ENCODE measurements around the gene ARL17B.
A peak's percentile ranks its signal among the peaks of the same experiment; 100 is the strongest.
"Not testable (repeated sequence)": the region's sequence is repeated elsewhere in the genome, so short reads cannot be mapped to it uniquely, and the experiment has no call there.

Gene ARL17B

DNA sequence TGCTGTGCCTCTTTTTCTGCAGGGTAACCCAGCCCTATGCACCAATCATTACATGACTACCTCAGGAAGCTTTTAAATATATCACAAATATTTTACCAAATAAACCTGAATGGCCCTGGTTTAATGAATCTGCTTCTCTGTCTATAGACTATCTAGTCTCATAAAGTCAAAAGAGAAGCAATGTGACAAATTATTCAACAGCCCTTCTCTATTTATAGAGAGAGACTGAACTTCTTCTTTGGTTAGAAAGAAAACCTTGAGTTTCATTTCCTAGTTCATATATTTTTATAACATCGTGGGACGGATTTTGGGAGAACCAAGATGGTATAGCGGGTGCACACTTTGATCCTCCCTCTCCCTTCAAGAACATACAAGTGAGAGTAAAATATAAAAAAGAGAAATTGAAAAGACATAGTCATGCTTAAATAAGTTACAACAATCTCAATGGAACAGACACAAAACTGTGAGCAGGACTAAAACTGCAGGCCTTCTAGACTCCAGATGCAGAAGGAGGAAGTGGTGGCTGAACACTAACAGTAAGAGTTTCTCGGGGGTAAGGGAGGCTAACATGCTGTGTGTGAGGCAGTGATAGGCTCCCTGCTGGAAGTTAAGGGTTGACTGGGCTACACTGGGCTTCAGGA is 70.5 kb downstream of the ARL17B start:
- DNase-seq (ENCODE audit: low spot score) = not testable (repeated sequence)

DNA sequence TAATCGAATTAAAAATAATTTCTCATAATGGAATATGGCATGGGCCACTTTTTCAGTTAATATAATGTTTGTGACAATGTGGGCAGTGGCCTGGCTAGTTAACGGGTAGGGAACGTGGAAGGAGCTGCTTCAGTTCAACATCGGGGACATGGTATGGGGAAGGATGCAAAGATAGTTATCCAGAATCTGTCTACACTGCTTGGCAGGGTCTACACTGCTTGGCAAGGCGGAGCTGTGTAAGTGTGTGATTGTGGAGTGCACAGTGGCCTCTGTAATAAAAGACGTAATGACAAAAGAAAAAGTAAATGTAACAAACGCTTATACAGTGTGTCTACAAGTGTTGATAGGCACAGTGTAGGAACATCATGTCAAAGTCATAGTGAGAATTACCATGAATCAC is 74.0 kb downstream of the ARL17B start:
- not testable (repeated sequence) for DNase-seq (ENCODE audit: low spot score)

DNA sequence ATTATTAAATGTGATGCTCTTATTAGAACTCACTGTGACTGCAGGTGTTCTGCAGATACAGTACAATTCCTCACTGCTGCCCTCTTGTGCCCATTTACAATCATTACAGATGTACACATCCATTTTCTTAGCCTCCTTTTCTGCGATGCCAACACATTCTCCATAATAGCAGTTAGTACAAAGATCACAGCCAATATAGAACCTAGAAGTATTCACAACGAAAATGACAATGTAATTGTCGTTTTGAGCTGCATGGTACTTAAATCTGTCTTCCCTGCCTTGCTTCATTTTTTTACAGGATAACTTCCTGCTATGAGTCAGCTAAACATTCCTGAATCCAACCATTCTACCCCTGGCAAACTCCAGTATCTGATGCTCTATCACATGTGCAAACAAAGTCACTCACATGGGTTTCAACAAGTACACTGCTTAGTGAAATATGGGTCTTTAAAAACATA is 74.8 kb downstream of the ARL17B start:
- DNase-seq (ENCODE audit: low spot score) = peak; percentile 85

DNA sequence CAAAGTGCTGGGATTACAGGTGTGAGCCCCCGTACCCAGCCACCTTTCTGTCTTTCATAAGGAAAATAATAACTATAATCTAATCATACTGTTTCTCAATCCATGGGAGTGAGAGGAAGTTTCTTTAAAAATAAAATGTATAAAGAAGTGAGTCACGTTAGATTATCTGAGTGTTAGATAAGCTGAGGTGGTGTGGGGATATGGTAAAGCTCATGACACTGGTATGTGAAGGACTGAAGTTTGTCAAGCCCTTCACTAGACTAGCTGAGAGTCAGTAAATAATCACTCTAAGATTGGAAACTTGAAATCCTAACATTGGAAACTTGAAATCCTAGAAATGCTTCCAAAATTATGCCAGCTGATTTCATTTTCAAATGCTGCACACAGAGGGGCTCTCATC is 76.1 kb downstream of the ARL17B start:
- not testable (repeated sequence) for DNase-seq (ENCODE audit: low spot score)

DNA sequence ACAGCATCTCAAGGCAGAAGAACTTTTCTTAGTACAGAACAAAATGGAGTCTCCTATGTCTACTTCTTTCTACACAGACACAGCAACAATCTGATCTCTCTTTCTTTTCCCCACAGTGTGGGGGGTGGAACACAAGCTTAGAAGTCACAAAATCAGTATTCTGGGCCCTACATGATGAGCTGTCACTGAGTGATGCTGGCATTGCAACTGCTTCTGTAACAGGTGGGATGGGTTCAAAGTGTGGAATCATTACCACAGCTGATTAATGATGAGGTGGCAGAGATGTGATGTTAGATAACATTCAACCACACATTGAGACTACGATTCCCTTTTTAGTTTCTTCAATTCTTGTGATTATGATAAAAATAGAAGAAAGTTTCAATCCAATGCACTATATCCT is 77.1 kb downstream of the ARL17B start:
- not testable (repeated sequence) for DNase-seq (ENCODE audit: low spot score)

DNA sequence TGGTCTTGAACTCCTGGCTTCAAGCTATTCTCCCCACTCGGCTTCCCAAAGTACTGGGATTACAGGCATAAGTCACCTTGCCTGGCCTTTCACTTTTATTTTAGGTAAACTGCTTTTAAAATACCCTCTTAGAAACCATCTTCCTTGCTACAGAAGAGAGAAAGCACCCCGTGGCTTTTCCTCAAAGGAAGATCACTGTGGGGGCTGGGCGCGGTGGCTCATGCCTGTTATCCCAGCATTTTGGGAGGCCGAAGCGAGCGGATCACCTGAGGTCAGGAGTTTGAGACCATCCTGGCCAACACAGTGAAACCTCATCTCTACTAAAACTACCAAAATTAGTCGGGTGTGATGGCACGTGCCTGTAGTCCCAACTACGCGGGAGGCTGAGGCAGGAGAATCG is 78.9 kb downstream of the ARL17B start:
- not testable (repeated sequence) for DNase-seq (ENCODE audit: low spot score)

DNA sequence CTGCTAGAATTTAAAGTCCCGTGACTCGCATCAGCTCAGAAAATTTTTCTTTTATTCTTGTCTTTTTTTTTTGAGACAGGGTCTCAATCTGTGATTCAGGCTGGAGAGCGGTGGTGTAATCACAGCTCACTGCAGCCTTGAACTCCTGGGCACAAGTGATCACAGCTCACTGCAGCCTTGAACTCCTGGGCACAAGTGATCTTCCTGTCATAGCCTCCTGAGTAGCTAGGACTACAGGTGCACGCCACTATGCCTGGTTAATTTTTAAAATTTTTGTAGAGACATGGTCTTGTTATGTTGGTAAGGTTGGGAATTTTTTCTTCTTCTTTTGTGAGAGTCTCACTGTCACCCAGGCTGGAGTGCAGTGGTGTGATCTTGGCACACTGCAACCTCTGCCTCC is 80.2 kb downstream of the ARL17B start:
- DNase-seq (ENCODE audit: low spot score) = not testable (repeated sequence)

DNA sequence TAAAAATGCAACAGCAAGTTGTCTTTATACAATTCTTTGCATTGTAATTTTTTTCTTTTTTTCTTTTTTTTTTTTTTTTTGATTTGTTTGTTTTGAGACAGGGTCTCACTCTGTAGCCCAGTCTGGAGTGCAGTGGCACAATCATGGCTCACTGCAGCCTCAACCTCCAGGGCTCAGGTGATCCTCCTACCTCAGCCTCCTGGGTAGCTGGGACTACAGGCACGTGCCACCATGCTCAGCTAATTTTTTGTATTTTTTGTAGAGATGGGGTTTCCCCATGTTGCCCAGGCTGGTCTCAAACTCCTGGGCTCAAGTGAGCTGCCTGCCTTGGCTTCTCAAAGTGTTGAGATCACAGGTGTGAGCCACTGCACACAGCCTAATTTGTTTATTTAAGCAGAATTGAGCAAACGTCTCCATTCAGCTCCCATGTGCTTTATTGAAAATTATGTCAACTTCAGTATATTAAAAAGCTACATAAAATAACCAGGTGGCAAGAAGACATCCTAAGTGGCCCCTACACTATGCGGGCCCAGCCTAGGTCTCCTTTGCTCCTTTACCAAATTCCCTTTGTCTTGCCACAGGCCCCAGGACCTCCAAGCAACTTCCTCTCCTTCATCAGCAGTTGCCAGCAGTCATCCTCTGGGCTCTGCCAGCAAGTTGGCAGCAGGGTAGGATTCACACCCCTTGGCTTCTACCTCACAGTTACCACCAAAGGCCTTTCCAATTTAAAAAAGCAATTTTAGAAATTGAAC is 84.7 kb downstream of the ARL17B start:
- not testable (repeated sequence) for DNase-seq (ENCODE audit: low spot score)

DNA sequence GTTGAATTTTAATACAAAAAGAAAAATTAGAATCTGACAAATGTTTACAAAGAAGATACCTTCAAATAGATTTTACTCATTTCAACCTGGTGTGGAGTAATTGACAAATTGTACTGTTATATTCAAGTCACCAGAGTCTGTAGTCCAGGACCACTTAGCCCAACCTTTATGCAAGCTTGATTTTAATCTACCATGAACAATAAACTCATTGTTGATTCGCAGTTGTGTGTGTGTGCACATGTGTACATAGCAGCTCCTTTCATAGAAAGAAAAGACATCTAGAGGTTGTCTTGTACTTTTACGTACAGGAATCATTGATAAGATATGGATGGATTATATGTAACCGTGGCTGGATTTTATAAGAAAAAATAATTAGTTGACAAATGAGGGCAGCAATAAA is 87.3 kb downstream of the ARL17B start:
- no peak for DNase-seq (ENCODE audit: low spot score)

DNA sequence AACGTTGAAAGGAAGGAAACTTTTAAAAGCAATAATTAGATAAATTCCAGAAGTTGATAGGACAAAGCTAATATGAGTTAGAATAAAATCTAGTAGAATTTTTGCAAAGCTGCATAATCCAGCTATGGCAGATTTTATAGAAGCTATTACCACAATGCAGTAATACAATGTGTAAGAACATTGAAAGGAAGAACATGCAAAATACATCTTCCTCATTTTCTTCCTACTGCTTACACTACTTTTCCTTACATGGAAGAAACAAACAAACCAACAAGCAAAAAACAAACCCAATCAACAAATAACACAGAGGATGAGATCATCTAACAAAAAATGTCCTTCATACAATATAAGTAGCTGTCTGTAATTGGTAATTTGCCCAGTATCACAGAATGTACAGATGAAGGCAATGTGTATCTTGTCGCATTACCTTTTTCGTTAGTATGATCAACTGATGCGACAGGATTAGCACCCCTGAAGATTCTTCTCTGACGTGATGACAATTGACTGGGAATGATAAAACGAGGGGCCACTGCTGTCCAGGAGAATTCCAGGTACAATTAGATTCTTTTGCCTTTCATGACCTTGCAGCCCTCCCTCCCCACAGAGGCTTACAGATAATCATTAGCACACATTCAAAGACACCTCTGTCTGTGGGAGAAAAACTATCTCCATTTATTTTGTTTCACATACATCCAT is 87.9 kb downstream of the ARL17B start:
- DNase-seq (ENCODE audit: low spot score) = no peak

DNA sequence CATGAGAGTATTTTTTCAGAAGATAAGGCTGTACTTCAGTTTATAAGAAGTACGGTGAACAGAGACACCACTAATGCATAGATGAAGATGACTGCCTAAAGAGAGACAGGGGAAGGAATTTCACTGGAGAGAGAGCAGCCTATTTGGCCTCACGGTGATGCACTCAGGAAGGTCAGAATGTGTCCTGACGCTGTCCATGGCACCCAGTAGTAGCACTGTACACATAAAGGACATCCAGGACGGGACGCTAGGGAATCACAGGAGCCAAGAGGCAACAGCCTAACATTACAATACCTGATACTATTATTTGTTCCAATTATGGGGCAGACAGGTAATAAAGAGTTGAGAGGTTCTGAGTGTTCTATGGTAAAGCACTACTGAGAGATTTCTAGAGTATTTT is 91.5 kb downstream of the ARL17B start:
- no peak for DNase-seq (ENCODE audit: low spot score)

DNA sequence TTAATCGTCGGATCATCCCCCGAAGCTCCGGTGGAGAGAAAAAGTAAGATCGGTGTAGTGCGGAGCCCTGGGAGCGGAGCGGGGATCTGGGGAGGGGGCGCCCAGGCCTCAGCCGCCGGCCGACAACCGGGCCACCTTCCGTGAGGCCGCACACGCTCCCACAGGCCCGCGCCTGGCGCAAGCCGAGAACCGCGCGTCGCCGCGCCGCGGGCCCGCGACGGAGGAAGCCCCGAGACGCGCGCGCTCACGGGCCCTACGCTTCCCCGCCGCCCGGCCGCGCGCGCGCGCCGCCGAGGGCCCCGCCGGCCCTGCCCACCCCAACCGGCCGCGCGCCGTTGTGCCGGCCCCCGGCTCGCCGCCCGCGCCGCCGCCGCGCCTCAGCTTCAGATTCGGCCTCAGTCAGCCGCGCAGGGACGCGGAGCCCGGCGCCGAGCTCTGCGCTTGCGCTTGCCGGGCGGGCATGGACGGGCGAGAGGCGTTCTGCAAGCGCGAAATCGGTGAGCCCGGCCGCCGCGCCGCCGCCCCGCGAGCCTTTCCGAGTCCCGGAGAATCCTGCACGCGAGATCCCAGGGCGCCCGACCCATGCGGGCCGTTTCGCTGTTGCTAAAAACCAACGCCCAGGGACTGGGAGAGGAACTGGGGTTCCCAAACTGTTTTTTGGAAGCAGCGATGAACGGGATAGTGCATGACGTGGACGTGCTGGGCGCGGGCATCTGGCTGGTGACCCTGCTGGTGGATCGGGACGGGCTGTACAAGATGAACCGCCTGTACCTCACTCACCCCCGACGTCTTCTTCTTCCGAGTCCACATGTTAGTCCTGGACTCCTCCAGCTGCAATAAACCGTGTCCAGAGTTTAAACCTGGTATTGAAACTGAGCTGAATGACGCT is 94.7 kb downstream of the ARL17B start:
- peak; percentile 89 for DNase-seq (ENCODE audit: low spot score)

DNA sequence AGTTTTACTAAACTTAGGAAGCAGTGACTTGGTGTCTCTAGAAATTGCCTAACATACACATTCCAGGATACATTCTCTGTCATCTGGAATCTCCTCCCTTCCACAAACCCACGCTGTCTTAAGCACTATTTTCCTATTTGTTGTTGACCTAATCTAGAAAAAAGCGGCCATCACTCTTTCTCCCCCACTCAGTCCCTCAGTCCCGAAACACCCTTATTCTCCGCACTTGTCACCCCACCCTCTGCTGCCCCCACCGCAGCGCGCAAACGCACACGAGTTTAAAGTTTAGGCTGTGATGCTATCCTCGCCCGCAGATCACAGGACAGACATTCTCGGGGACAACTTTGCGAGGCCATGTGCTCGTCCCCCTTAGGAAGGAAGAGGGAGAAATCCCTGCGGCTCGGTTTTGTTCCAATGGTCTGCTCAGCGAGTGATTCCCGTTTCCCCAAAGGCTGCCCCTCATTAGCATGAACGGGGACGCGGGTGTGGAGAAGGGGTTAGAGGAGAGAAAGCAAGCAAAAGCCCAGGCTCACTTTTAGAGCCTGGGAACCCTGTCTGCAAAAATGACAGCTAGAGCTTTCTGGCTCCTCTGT is 95.4 kb downstream of the ARL17B start:
- DNase-seq (ENCODE audit: low spot score) = not testable (repeated sequence)

DNA sequence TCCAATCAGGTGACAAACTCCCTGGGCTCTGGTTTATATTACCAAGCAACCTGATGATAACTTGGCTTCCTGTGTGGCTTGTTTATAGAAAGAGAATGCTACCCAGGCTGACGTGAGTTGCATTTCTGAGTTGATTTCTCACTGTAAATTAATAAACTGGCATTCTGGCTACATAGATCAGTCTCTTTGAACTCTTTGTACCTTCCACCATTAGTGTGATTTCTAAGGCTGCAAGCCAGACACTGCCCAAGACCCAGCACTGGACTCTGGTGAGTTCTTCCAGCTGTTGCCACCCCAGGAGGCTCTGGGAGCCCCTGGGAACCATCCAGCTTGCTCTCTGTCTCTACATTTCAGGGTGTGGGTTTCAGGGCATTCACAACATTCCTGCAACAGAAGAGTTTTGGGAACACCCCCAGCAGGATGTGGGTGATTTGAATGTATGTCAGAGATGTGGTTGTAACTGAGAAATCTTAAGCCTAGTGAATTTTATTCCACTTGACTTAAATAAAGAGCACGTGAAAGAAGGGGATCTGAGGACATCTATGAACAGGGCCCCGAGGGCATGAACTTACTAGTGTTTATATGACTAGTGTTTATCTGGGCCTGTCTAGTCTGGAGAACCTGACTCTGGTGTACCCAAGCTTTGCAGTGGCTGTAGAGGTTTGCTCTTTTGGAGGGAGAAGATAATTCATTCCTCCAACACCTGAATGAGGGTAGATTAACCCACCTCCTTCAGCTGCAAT is 96.9 kb downstream of the ARL17B start:
- no peak for DNase-seq (ENCODE audit: low spot score)

DNA sequence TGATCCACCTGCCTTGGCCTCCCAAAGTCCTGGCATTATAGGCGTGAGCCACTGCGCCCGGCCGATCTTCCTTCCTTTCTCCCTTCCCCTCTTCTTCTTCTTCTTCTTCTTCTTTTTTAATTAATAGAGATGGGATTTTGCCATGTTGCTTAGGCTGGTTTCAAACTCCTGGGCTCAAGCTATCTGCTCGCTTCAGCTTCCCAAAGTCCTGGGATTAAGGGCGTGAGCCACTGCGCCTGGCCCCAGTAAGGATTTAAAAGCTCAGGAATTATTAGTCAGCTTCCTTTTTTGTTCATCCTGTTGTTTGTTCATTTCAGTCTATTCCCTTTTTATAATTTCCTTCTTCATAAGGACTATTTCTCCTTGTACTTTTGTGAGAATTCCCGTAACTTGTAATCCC is 99.3 kb downstream of the ARL17B start:
- DNase-seq (ENCODE audit: low spot score) = no peak

DNA sequence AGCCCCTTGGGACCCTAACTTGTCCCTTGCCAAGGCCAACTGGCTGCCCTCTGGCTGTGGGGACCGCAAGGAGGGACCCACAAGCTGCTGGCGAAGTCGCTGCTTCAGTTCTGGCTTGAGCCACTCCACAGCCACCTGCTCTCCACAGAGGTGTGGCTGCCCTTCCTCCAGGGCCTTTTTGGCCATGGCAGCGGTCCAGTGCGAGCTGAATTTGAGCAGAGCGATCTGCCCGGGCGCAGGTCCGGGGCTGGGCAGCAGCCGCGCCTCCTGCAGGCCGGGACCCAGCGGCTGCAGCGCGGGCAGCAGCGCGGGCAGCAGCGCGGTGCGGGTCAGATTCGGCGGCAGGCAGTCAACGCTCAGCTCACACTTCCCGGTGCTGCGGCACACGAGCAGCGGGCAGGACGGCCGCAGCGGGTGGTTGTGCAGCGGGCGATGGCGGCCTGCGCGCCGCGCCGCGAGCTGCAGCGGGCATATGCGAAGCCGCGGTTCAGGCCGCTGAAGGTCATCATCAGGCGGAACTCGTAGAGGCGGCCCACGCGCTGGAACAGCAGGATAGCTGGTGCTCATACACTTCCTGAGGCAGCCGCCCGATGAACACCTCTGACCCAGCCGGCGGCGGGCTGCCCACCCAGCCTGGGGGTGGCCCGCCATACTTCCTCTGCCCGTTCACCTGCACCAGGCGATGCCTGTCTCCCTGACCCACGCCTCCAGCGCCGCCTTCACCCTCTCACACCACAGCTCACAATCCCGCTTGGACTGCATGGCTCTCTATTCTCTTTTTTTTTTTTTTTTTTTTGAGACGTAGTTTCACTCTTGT is 101.5 kb downstream of the ARL17B start:
- DNase-seq (ENCODE audit: low spot score) = not testable (repeated sequence)

DNA sequence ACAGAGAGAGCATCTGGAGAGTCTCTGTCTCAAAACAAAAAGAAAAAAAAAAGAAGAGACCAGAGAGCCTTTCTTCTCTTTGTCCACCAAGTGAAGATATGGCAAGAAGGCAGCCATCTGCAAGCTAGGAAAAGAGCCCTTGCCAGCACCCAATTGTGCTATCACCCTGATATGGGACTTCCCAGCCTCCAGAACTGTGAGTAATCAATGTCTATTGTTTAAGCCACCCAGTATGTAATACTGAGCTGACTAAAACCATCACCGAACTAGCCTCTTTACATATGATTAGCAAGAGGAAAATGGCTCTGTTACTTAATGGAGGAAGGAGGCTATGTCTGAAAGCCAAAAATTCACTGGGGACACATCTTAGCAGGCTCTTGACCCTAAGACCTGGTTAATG is 105.2 kb downstream of the ARL17B start:
- DNase-seq (ENCODE audit: low spot score) = not testable (repeated sequence)

DNA sequence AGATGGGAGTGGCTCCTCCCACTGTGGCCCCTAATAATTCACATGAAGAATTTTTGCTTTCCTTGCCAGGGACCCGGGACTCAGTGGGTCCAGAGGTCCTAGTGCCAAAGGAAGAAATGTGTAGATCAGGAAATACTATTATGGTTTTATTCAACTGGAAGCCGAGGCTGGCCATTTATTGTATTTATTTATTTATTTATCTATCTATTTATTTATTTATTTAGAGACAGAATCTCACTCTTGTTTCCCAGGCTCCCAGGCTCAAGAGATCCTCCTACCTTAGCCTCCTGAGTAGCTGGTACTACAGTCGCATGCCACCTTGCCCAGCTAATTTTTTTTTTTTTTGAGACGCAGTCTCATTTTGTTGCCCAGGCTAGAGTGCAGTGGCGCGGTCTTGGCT is 107.4 kb downstream of the ARL17B start:
- not testable (repeated sequence) for DNase-seq (ENCODE audit: low spot score)

DNA sequence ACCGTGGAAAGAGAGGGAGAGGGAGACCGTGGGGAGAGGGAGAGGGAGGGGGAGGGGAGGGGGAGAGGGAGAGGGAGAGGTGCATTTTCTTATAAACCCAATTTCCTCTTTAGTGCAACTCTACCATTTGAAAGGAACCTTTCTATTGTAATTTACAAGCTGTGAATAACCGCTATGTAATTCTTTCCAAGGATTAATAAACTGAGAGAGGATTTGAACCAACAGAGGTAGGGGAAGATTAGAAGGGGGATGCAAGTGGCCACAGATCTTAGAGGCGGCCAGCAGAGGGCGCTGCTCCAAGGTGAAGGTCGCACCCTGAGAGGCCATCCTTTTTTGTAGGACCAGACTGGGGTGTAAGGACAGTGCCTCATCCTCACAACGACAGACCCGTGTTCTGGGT is 107.8 kb downstream of the ARL17B start:
- not testable (repeated sequence) for DNase-seq (ENCODE audit: low spot score)
